Brain pericyte (primary cell): ENCODE data around the gene CCNYL1.

ENCODE experiments used
- DNase-seq: peaks from one replicate; pipeline ENCODE4 v3.0.0-alpha.2; 2012; ENCODE audit warnings: low read depth, low spot score

CCNYL1 gene

GRCh38 chr2:207766041-207766551, 54.7 kb downstream of the CCNYL1 start:
- no peak for DNase-seq

DNA sequence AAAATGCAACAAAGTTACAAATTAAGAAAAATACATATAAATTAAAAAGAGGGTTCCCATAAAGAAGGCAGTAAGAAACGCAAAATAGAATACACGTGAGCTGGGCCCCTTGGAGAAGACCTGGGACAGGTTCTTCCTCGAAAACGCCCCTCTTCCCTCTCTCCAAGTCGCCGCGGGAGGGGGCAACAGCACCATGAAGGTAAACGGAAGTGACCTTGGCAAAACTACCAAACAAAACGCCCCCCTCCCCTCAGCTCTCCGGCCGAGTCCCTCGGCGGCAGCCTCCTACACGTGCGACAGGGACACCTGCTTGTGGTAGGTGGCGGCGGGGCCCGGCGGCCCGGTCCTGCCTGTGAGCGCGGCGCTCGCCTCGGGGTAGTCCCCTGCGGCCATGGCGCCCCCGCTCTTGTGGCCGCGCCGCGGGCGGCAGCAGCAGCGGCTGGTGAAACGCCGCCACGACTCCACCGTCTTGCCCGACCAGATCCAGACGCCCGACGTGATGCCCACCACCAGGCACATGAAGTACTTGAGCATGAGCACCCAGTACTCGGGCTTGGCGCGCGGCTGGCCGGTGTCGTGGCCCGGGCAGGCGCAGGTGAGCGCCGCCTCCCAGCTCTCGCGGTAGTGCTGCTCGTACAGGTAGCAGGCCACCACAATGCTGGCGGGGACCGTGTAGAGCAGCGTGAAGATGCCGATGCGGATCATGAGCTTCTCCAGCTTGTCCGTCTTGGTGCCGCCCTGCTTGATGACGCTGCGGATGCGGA, 55.4 kb downstream of the CCNYL1 start:
- no peak for DNase-seq

GRCh38 chr2:207767461-207768167, 56.2 kb downstream of the CCNYL1 start:
- no peak for DNase-seq

DNA sequence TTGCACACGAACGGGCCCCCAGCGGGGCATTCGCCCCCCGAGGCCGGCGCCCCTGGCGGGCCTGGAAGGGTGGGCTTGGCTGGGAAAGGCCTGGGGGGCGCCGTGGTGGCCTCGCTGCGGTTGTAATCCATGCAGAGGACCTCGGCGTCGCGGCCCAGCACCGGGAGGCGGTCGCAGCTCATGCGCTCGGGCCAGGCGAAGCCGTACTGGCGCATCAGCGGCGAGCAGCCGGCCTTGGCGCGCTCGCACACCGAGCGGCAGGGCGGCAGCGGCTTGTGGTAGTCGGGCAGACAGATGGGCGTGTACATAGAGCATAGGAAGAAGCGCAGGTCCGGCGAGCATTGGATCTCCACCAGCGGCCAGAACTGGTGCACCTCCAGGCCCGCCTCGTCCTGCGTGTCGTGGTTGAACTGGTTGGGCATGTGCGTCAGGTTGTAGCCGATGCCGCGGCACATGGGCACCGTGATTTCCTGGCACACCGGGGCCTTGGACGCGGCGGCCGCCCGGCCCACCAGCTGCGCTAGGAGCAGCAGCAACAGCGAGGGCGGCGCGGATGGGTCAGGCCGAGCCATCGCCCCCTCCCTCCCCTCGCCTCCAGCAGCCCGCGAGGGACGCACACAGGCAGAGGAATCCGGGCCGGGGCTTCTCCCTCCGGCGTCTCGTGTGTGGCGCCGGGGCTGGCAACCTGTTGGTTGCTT, 56.9 kb downstream of the CCNYL1 start:
- DNase-seq = no peak

DNA sequence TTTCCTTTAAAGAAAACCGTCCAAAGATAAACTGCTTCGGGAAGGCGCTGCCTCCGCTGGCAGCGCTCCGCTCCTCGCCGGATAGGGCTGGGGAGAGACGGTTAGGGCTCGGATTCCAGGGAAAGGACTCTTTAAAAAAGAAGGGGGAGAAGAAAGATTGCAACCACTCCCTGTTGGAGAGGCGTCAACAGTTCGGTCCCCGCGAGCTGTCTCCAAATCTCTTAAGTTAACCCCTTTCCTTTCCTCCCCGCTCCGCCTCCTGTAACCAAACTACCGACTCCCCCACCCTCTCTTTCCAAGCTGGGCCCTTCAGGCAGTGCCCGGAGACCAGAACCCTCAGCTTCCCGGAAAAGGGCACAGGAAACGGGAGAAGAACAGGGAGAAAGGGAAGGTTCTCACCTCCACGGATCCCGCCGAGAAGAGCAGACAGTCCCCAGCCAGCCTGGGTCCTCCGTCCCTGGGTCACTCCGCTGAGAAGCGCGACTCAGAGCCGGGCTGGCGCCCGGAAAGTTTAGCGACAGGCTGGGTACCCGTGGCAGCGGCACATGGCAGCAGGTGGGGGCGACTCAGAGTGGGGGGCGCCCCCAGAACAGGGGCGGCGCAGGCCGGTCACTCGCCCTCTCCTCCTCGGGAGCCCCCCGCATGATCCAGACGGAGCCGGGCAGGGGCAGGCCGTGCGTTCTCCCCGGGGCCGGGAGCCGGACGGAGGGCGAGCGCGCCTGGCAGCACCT, 57.6 kb downstream of the CCNYL1 start:
- no peak for DNase-seq

DNA sequence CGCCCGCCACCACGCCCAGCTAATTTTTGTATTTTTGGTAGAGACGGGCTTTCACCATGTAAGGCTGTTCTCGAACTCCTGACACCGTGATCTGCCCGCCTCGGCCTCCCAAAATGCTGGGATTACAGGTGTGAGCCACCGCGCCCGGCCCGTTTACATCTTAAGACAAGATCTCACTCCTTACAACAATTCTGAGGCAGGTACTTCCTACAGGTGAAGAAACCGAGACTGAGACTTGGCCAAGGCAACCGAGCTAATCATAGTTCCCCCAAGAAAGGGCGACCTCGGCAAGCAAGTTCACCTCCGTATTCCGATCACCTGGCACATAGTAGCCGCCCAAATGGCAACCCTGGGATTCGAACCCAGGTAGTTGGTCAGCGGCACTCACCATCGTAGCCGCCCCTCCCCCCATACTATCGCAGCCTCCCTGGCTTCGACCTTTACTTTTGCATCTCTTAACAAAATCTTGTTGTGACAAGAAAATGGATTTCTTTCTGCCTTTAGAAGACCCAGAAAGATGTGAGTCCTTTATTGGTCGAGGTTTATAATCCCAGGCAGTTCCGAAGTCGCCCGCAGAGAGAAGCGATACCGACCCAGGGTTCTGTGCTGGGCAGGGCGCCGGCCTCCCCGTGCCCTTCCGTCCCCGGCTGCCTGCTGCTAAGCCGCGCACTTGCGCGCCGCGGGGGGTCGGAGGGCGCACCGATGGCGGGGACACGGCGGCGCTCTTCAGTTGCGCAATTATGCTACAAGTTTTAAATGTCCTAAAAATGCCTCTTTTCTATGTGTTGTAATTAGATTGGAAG, 59.4 kb downstream of the CCNYL1 start:
- no peak for DNase-seq

GRCh38 chr2:207771421-207771820, 60.0 kb downstream of the CCNYL1 start:
- no peak for DNase-seq

- DNase-seq = no peak
These were observed 60.8 kb downstream of the CCNYL1 start for GRCh38 chr2:207772081-207772843.

DNA sequence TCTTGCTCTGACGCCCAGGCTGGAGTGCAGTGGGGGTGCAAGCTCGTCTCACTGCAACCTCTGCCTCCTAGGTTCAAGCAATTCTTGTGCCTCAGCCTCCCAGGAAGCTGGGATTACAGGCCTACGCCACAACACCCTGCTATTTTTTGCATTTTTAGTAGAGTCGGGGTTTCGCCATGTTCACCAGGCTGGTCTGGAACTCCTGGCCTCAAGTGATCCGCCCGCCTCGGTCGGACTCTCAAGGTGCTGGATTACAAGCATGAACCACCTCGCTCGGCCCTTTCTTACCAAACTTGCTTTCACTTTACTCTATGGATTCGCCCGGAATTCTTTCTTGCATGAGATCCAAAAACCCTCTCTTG, 61.4 kb downstream of the CCNYL1 start:
- DNase-seq = no peak

GRCh38 chr2:207775473-207775872, 64.0 kb downstream of the CCNYL1 start:
- no peak for DNase-seq

DNA sequence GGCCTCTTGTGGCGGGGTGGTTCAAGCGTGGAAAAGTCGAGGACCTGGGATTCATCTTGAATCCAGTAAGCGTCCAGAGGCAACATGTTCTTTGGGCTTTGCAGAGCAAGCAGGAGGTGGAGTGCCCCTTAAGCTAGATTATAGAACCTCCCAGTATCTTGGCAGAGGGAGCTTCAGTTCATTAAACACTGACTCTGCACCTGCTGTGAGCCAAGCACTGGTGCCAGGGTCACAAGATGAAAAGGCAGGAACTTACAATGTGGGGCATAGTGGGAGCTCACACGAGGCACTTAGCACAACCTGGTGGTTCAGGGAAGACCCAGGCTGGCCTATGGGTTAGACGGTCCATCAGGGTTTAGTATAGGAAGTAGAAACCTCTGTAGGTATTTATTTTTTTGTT, 65.7 kb downstream of the CCNYL1 start:
- DNase-seq = no peak

DNA sequence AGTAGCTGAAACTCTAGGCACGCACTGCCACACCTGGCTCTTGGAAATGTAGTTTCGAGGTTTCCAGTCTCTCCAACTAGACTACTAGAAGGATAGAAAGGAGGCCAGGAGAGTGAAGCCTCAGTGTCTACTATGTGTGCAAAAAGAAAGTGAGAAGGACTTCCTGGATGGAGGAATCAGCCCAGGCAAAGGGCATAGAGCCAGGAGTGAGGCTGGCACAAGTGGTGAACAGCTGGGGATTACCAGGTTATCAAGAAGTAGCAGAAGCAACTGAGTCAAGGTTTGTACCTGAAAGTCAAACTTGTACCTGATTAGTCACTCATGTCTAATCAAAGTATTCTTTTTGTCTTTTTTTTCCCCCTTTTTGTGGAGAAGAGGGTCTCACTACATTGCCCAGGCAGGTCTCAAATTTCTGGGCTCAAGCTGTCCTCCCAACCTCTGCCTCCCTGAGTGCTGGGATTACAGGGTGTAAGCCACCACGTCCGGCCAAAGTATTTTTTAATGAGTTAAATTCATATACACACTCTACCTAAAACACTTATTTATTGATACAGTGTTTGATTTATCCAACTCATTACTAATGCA, 67.0 kb downstream of the CCNYL1 start:
- DNase-seq = no peak

- DNase-seq = no peak
These were observed 68.1 kb downstream of the CCNYL1 start for GRCh38 chr2:207779523-207779922.

- DNase-seq = no peak
These were observed 71.0 kb downstream of the CCNYL1 start for GRCh38 chr2:207782238-207783030.

- no peak for DNase-seq
These were observed 72.1 kb downstream of the CCNYL1 start for GRCh38 chr2:207783514-207783913.

- no peak for DNase-seq
These were observed 73.5 kb downstream of the CCNYL1 start for GRCh38 chr2:207784898-207785297.

DNA sequence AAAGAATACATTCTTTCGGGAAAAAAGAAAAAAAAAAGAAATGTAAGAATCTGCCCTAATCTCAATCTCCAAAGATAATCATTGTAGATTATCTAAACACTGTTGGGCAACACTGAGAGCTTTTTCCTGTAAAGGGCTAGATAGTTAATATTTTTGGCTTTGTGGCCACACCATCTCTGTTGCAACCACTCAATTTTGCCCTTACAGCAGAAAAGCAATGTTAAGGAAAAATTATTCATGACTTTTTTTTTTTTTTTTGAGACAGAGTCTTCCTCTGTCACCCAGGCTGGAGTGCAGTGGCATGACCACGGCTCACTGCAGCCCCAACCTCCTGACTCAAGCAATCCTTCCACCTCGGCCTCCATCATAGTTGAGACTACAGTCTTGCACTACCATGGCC, 75.6 kb downstream of the CCNYL1 start:
- DNase-seq = no peak

DNA sequence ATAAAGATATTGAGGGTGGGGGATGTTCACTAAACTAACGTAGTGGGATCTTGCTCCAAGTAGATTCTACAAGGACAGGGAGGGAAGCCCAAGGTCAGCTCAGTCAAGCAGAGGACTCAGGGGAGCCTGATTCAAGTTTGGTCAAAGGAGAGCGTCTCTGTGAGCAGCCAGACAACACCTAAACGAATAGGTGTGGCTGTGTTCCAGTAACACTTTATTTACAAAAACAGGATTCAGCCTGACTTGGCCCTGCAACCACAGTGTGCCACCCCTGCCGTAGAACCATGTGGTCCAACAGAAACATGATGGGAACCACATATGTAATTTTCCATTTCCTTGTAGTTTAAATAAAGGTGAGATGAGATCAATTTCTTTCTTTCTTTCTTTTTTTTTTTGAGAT, 76.4 kb downstream of the CCNYL1 start:
- DNase-seq = no peak

GRCh38 chr2:207790898-207791297, 79.5 kb downstream of the CCNYL1 start:
- DNase-seq = no peak
